Sigmoid colon (tissue), 7 donors: ENCODE results near the gene ASB16. TPM values are rescaled to one million over a fixed set of nuclear protein-coding genes. Genes with fewer than 3 reads are reported as not detected.

Experiments used
- DNase-seq: peaks from one replicate; pipeline ENCODE4 v3.0.0-alpha.2; 2019
- H3K27ac ChIP-seq, 4 donors: fragments of 200-600 bp; sonication (generic); one replicate each; pipeline ENCODE4 v1.5.1; 2016 to 2019; ENCODE audit warnings: mild to moderate bottlenecking in 1 of 4
- H3K27me3 ChIP-seq, 3 donors: fragments of 200-600 bp; sonication (generic); one replicate each; pipeline ENCODE4 v1.5.1; 2019; ENCODE audit warnings: mild to moderate bottlenecking in 1 of 3
- H3K36me3 ChIP-seq, 4 donors: fragments of 200-600 bp; sonication (generic); one replicate each; pipeline ENCODE4 v1.5.1; 2016 to 2019
- H3K4me1 ChIP-seq, 4 donors: fragments of 200-600 bp; sonication (generic); one replicate each; pipeline ENCODE4 v1.5.1; 2017 to 2019
- H3K4me3 ChIP-seq, 4 donors: fragments of 200-600 bp; sonication (generic); one replicate each; pipeline ENCODE4 v1.5.1; 2017 to 2019; ENCODE audit warnings: mild to moderate bottlenecking in 2 of 4, moderate library complexity in 1 of 4
- H3K9me3 ChIP-seq, 4 donors: fragments of 200-600 bp in 3 of 4; sonication (generic) in 3 of 4; one replicate each; pipeline versions ENCODE4 v1.5.1 to v1.6.1; 2013 to 2019
- EP300 ChIP-seq, 4 donors: sonication (generic); formaldehyde crosslinking; IDR thresholded peaks; one replicate each; pipeline ENCODE4 v1.6.1; 2017; ENCODE audit warnings: antibody characterized with exemption in 4 of 4
- POLR2A ChIP-seq, 2 donors: fragments of 450-650 bp; IDR thresholded peaks; one replicate each; pipeline ENCODE4 v1.6.1; 2016; ENCODE audit warnings: antibody characterized with exemption in 2 of 2, mild to moderate bottlenecking in 2 of 2, moderate library complexity in 2 of 2
- POLR2AphosphoS5 ChIP-seq, 4 donors: sonication (generic); formaldehyde crosslinking; IDR thresholded peaks; one replicate each; pipeline ENCODE4 v1.6.1; 2017; ENCODE audit warnings: antibody characterized with exemption in 4 of 4
- WGBS, 2 donors: extraction: QIAGEN DNeasy Blood & Tissue Kit; methylation state at CpG; one replicate each; pipeline ENCODE4 v1.1.7; 2013; 5-methylcytosine and 5-hydroxymethylcytosine counted together
- intact Hi-C: fragments of 100-400 bp; cut with DNase I; formaldehyde crosslinking; loops from one replicate; pipeline ENCODE4 v1.15.1; 2023
- polyA plus RNA-seq, 3 donors: library from polyadenylated mRNA; stranded (reverse); fragments of 200-250 nt; gene quantifications; one replicate each; pipeline ENCODE4 v1.2.3, GENCODE V29; 2013
- total RNA-seq, 4 donors: library from RNA; depleted of rRNA; stranded (reverse); fragments of >200 nt; gene quantifications; one replicate each; pipeline ENCODE4 v1.1.0, GENCODE V29; 2016
- TF ChIP-seq, protein P1 (sequence below), 4 experiments: fragments of 450-650 bp in 3 of 4; fragments of 200-600 bp in 1 of 4; IDR thresholded peaks; one replicate each; pipeline ENCODE4 v1.5.1; 2016 to 2019; ENCODE audit warnings: antibody characterized with exemption in 4 of 4, mild to moderate bottlenecking in 3 of 4, moderate library complexity in 2 of 4
- donor health status: healthy with polysubstance abuse.
- donor health status: Bipolar disorder and iron deficiency.
- donor health status: healthy.

The ASB16 gene
- total and polyA plus RNA-seq, 7 donors = 0.19 to 4.2 (median 1.1) TPM; not detected in 2

DNA sequence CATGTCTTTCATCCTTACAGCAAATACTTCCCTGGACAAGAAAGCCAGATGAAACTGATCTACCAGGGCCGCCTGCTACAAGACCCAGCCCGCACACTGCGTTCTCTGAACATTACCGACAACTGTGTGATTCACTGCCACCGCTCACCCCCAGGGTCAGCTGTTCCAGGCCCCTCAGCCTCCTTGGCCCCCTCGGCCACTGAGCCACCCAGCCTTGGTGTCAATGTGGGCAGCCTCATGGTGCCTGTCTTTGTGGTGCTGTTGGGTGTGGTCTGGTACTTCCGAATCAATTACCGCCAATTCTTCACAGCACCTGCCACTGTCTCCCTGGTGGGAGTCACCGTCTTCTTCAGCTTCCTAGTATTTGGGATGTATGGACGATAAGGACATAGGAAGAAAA is 20.0 kb downstream of the ASB16 start:
- Histone ChIP-seq H3K27ac (no peak overlapping the region), H3K4me1 (peaks cover 0 to 24% (median 19%) of the 10 kb centered on the region in 4 donors), H3K4me3 (no peak overlapping the region), H3K36me3 (peaks cover 19 to 56% (median 33%) of the 10 kb centered on the region in 4 donors), H3K27me3 (no peaks in the 10 kb centered on the region), H3K9me3 (no peaks in the 10 kb centered on the region)
- DNase-seq = no peak
- intact Hi-C loops = loop anchor here (10.0 kb wide), 1 partner anchor 954 kb away; the partner anchor contains the start of gene HEXIM1
- TF ChIP-seq, protein P1, sequence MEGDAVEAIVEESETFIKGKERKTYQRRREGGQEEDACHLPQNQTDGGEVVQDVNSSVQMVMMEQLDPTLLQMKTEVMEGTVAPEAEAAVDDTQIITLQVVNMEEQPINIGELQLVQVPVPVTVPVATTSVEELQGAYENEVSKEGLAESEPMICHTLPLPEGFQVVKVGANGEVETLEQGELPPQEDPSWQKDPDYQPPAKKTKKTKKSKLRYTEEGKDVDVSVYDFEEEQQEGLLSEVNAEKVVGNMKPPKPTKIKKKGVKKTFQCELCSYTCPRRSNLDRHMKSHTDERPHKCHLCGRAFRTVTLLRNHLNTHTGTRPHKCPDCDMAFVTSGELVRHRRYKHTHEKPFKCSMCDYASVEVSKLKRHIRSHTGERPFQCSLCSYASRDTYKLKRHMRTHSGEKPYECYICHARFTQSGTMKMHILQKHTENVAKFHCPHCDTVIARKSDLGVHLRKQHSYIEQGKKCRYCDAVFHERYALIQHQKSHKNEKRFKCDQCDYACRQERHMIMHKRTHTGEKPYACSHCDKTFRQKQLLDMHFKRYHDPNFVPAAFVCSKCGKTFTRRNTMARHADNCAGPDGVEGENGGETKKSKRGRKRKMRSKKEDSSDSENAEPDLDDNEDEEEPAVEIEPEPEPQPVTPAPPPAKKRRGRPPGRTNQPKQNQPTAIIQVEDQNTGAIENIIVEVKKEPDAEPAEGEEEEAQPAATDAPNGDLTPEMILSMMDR (IDR thresholded peaks at IDR 0.05) = no peak
- TF ChIP-seq EP300 (IDR thresholded peaks at IDR 0.05) (no peak), POLR2A (IDR thresholded peaks at IDR 0.05) (no peak), POLR2AphosphoS5 (IDR thresholded peaks at IDR 0.05) (no peak)
- 89 to 91% methylated on average over 10 of the region's 10 CpGs for WGBS, 2 donors

DNA sequence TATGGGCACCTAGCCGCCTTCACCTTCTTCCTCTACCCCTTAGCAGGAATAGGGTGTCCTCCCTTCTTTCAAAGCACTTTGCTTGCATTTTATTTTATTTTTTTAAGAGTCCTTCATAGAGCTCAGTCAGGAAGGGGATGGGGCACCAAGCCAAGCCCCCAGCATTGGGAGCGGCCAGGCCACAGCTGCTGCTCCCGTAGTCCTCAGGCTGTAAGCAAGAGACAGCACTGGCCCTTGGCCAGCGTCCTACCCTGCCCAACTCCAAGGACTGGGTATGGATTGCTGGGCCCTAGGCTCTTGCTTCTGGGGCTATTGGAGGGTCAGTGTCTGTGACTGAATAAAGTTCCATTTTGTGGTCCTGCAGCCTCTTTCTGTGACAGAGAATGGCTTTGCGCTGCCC is 20.9 kb downstream of the ASB16 start:
- H3K9me3 ChIP-seq = no peaks in the 10 kb centered on the region
- intact Hi-C loops = loop anchor here (10.0 kb wide), 1 partner anchor 953 kb away; the partner anchor contains the start of gene HEXIM1
- H3K36me3 ChIP-seq = peaks cover 19 to 65% (median 42%) of the 10 kb centered on the region in 4 donors
- H3K27ac ChIP-seq = no peak overlapping the region
- H3K27me3 ChIP-seq = no peaks in the 10 kb centered on the region
- no peak for DNase-seq
- TF ChIP-seq, protein P1 (IDR thresholded peaks at IDR 0.05) = no peak
- TF ChIP-seq POLR2AphosphoS5 (IDR thresholded peaks at IDR 0.05) (no peak), EP300 (IDR thresholded peaks at IDR 0.05) (no peak), POLR2A (IDR thresholded peaks at IDR 0.05) (no peak)
- H3K4me3 ChIP-seq = no peak overlapping the region
- peaks cover 0 to 18% (median 14%) of the 10 kb centered on the region in 4 donors for H3K4me1 ChIP-seq
- 59 to 77% methylated on average over 5 of the region's 5 CpGs for WGBS, 2 donors

DNA sequence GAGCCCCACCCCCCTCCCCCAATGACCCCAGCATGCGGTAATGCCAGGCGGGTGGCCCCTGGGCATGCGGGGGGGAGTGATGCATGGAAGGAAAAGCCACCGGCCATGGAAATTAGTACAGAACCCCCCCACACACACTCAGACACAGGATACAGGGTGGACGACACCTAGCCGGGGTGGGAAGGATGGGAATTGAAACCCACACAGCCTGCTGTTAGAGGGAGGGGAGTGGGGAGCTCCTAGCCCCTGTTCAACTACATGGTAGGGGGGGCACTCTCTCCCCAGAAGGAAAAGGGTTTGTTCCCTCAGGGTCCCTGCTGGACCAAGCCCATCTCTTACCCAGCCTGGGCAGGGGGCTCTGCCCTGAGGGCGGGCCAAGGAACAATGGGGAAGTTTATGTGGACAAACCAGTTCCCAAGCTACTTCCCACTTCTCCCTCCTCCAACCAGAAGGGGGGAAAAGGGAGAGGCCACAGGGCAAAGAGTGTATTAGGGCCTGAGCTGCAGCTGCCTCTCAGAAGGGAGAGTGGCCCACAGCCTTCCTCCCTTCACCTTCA is 21.5 kb downstream of the ASB16 start:
- WGBS, 2 donors = 43 to 71% methylated on average over 7 of the region's 7 CpGs
- Histone ChIP-seq H3K4me1 (peaks cover 0 to 23% (median 15%) of the 10 kb centered on the region in 4 donors), H3K27ac (peak overlapping the region in 1 of 4 donors; percentile 1), H3K9me3 (no peaks in the 10 kb centered on the region), H3K27me3 (no peaks in the 10 kb centered on the region), H3K36me3 (peaks cover 21 to 70% (median 42%) of the 10 kb centered on the region in 4 donors), H3K4me3 (no peak overlapping the region)
- intact Hi-C loops = loop anchor here (10.0 kb wide), 1 partner anchor 953 kb away; the partner anchor contains the start of gene HEXIM1
- DNase-seq = no peak
- no peak for TF ChIP-seq POLR2A (IDR thresholded peaks at IDR 0.05)
- no peak for TF ChIP-seq EP300 (IDR thresholded peaks at IDR 0.05)
- TF ChIP-seq, protein P1 (IDR thresholded peaks at IDR 0.05) = no peak
- TF ChIP-seq POLR2AphosphoS5 (IDR thresholded peaks at IDR 0.05) = no peak

DNA sequence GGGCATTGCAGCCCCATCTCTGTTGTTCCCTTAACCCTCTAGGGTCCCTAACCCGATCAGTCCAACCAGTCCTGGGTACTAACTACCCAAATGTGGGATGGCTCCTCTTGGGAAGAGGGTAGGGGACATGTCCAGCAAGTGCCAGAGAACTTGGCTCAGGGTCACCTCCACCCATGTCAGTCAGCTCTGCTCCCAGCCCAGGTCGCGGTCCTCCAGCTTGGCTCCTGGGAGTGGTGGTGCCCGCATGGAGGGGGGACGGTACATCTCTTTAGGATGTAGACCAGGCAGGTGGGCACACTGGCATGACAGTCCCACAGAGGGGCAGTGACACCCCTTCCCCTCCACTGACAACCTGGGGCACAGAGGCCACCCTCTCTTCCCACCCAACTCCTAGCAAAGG is 22.2 kb downstream of the ASB16 start:
- Histone ChIP-seq H3K27ac (no peak overlapping the region), H3K36me3 (peaks cover 24 to 74% (median 44%) of the 10 kb centered on the region in 4 donors)
- TF ChIP-seq POLR2AphosphoS5 (IDR thresholded peaks at IDR 0.05) = no peak
- TF ChIP-seq, protein P1 (IDR thresholded peaks at IDR 0.05) = no peak
- no peak for TF ChIP-seq POLR2A (IDR thresholded peaks at IDR 0.05)
- TF ChIP-seq EP300 (IDR thresholded peaks at IDR 0.05) = no peak

More for the DNA sequence above, 22.2 kb downstream of the ASB16 start:
- WGBS, 2 donors = 77 to 91% methylated on average over 5 of the region's 5 CpGs
- Histone ChIP-seq H3K4me3 (no peak overlapping the region), H3K27me3 (no peaks in the 10 kb centered on the region), H3K9me3 (no peaks in the 10 kb centered on the region), H3K4me1 (peaks cover 0 to 24% (median 17%) of the 10 kb centered on the region in 4 donors)
- intact Hi-C loops = loop anchor here (10.0 kb wide), 1 partner anchor 952 kb away; the partner anchor contains the start of gene HEXIM1
- DNase-seq = no peak
